SK-N-SH (cell line): ENCODE results near the gene ARGLU1. TPM values are rescaled to one million over a fixed set of nuclear protein-coding genes. Genes with fewer than 3 reads are reported as not detected.

Source experiments
- CTCF ChIA-PET: fragments of 300-600, 350-600 bp; formaldehyde crosslinking; extraction: SDS; loops from one replicate; lab custom pipeline; 2021; lab: Yijun Ruan, JAX
- POLR2A ChIA-PET: fragments of 350-600 bp; sonication (Branson Sonifier 250); formaldehyde crosslinking; extraction: SDS; loops from one replicate; lab custom pipeline; 2020; ENCODE audit warnings: antibody characterized with exemption, inconsistent platforms; lab: Yijun Ruan, JAX
- DNase-seq: peaks from one replicate; pipeline ENCODE4 v3.0.0; 2012
- H2AFZ ChIP-seq: fragments of 200-600 bp; sonication (generic); 2 replicates; pipeline ENCODE4 v1.8.1; 2016; ENCODE audit warnings: antibody characterized with exemption, mild to moderate bottlenecking, low read depth
- H3F3A ChIP-seq: fragments of 200-600 bp; sonication (generic); replicated peaks from 2 replicates; pipeline ENCODE3; 2016; ENCODE audit warnings: antibody characterized with exemption, mild to moderate bottlenecking; ENCODE audit not compliant: insufficient read depth
- H3K27ac ChIP-seq, 2 experiments: fragments of 200-500 bp in 1 of 2; fragments of 200-600 bp in 1 of 2; sonication (Bioruptor generic) in 1 of 2; sonication (generic), shearing (Covaris generic) in 1 of 2; 2 replicates each; pipeline versions ENCODE4 v1.5.1 to v1.6.1; 2014 to 2016; ENCODE audit warnings: low read depth in 2 of 2, inconsistent platforms in 1 of 2, low read length in 1 of 2, mild to moderate bottlenecking in 1 of 2, mixed read lengths in 1 of 2
- H3K27me3 ChIP-seq: fragments of 200-600 bp; sonication (generic), shearing (Covaris generic); 2 replicates; pipeline ENCODE4 v1.6.1; 2016; ENCODE audit warnings: mixed run types; ENCODE audit not compliant: insufficient read depth
- H3K36me3 ChIP-seq, 2 experiments: fragments of 200-500 bp in 1 of 2; fragments of 200-600 bp in 1 of 2; sonication (Bioruptor generic) in 1 of 2; sonication (generic) in 1 of 2; replicated peaks in 1 of 2; 2 replicates each; pipeline versions ENCODE3 to v1.5.1; 2014 to 2016; ENCODE audit warnings: low read length in 1 of 2, mild to moderate bottlenecking in 1 of 2; ENCODE audit not compliant: insufficient read depth in 2 of 2, control insufficient read depth in 1 of 2
- H3K4me1 ChIP-seq, 2 experiments: fragments of 200-500 bp in 1 of 2; fragments of 200-600 bp in 1 of 2; sonication (Bioruptor generic) in 1 of 2; sonication (generic), shearing (Covaris generic) in 1 of 2; 2 replicates each; pipeline versions ENCODE4 v1.5.1 to v1.6.1; 2014 to 2016; ENCODE audit warnings: low read depth in 1 of 2, low read length in 1 of 2, mixed run types in 1 of 2; ENCODE audit not compliant: insufficient read depth in 2 of 2, control insufficient read depth in 1 of 2
- H3K4me2 ChIP-seq: fragments of 200-600 bp; sonication (generic), shearing (Covaris generic); 2 replicates; pipeline ENCODE4 v1.6.1; 2017; ENCODE audit warnings: mixed run types
- H3K4me3 ChIP-seq, 2 experiments: fragments of 200-500 bp in 1 of 2; fragments of 200-600 bp in 1 of 2; sonication (Bioruptor generic) in 1 of 2; sonication (generic), shearing (Covaris generic) in 1 of 2; 2 replicates each; pipeline versions ENCODE4 v1.5.1 to v1.8.1; 2014 to 2016; ENCODE audit warnings: low read depth in 2 of 2, inconsistent platforms in 1 of 2, low read length in 1 of 2, mild to moderate bottlenecking in 1 of 2, mixed read lengths in 1 of 2, moderate library complexity in 1 of 2
- H3K79me2 ChIP-seq: fragments of 200-600 bp; sonication (generic); 2 replicates; pipeline ENCODE4 v1.8.1; 2017; ENCODE audit warnings: mild to moderate bottlenecking; ENCODE audit not compliant: insufficient read depth
- H3K9ac ChIP-seq: fragments of 200-600 bp; sonication (generic); 2 replicates; pipeline ENCODE4 v1.6.1; 2017; ENCODE audit warnings: mixed run types
- H3K9me2 ChIP-seq: fragments of 200-600 bp; sonication (generic); 2 replicates; pipeline ENCODE4 v1.6.1; 2017; ENCODE audit warnings: mixed run types
- H3K9me3 ChIP-seq: fragments of 200-600 bp; sonication (generic); 2 replicates; pipeline ENCODE4 v1.6.1; 2017; ENCODE audit warnings: mixed run types, mild to moderate bottlenecking, moderate library complexity
- H4K20me1 ChIP-seq: fragments of 200-600 bp; sonication (generic); 2 replicates; pipeline ENCODE4 v1.6.1; 2017; ENCODE audit warnings: mild to moderate bottlenecking, mixed run types; ENCODE audit not compliant: insufficient read depth
- CHD2 ChIP-seq: fragments of 150-350 bp; IDR thresholded peaks from 2 replicates; pipeline ENCODE4 v1.6.1; 2018; ENCODE audit warnings: low read length; ENCODE audit not compliant: partially characterized antibody
- EP300 ChIP-seq, 2 experiments: IDR thresholded peaks; 2 replicates each; pipeline versions ENCODE4 v1.4.0 to v1.6.1; 2012; ENCODE audit warnings: borderline replicate concordance in 1 of 2, low read depth in 1 of 2, low read length in 1 of 2
- EZH2phosphoT487 ChIP-seq: fragments of 200-600 bp; sonication (generic); IDR thresholded peaks from 2 replicates; pipeline ENCODE4 v1.6.1; 2017; ENCODE audit warnings: low read depth, mixed run types, mild to moderate bottlenecking, antibody characterized with exemption, moderate library complexity, borderline replicate concordance
- FOXM1 ChIP-seq: IDR thresholded peaks from 2 replicates; pipeline ENCODE4 v1.4.0; 2012; ENCODE audit warnings: low read depth, mild to moderate bottlenecking
- GABPA ChIP-seq: IDR thresholded peaks from 2 replicates; pipeline ENCODE4 v1.4.0; 2012; ENCODE audit warnings: low read depth, mild to moderate bottlenecking
- GATA2 ChIP-seq: sonication (generic); formaldehyde crosslinking; IDR thresholded peaks from 2 replicates; pipeline ENCODE4 v1.5.0; 2020; ENCODE audit warnings: mild to moderate bottlenecking, missing genetic modification reagents
- JUND ChIP-seq: IDR thresholded peaks from 2 replicates; pipeline ENCODE4 v1.4.0; 2012
- MXI1 ChIP-seq: IDR thresholded peaks from 2 replicates; pipeline ENCODE4 v1.6.1; 2012; ENCODE audit warnings: mild to moderate bottlenecking, low read depth, low read length, improper control_type of control experiment
- NFIC ChIP-seq: IDR thresholded peaks from 2 replicates; pipeline ENCODE4 v1.4.0; 2012; ENCODE audit warnings: borderline replicate concordance
- NRF1 ChIP-seq: IDR thresholded peaks from 2 replicates; pipeline ENCODE4 v1.6.1; 2012; ENCODE audit warnings: low read depth, mild to moderate bottlenecking, low read length
- POLR2AphosphoS5 ChIP-seq: IDR thresholded peaks from 2 replicates; pipeline ENCODE4 v1.6.1; 2012; ENCODE audit warnings: low read depth, low read length
- RAD21 ChIP-seq: IDR thresholded peaks from 2 replicates; pipeline ENCODE4 v1.6.1; 2012; ENCODE audit warnings: mild to moderate bottlenecking, low read length
- RFX5 ChIP-seq: IDR thresholded peaks from 2 replicates; pipeline ENCODE4 v1.6.1; 2012; ENCODE audit warnings: mild to moderate bottlenecking, improper control_type of control experiment, low read length
- RXRA ChIP-seq: IDR thresholded peaks from 2 replicates; pipeline ENCODE4 v1.4.0; 2012; ENCODE audit warnings: low read depth, mild to moderate bottlenecking, borderline replicate concordance
- SIN3A ChIP-seq: IDR thresholded peaks from 2 replicates; pipeline ENCODE4 v1.6.1; 2012; ENCODE audit warnings: low read depth, mild to moderate bottlenecking, low read length, moderate library complexity, borderline replicate concordance
- SMC3 ChIP-seq: IDR thresholded peaks from 2 replicates; pipeline ENCODE4 v1.6.1; 2012; ENCODE audit warnings: low read depth, low read length, improper control_type of control experiment
- TCF12 ChIP-seq: IDR thresholded peaks from 2 replicates; pipeline ENCODE4 v1.4.0; 2012
- TEAD4 ChIP-seq: IDR thresholded peaks from 2 replicates; pipeline ENCODE4 v1.4.0; 2012; ENCODE audit warnings: mild to moderate bottlenecking, borderline replicate concordance; ENCODE audit not compliant: insufficient read depth
- WGBS: methylation state at CpG from one replicate; pipeline ENCODE4 v1.1.6; 2017; ENCODE audit warnings: low lambda C conversion rate; 5-methylcytosine and 5-hydroxymethylcytosine counted together
- polyA plus RNA-seq, 3 experiments: library from polyadenylated mRNA; depleted of rRNA; stranded (reverse); fragments of >200 nt; gene quantifications; 2 replicates each; pipeline ENCODE4 v1.2.3, GENCODE V29; 2012
- TF ChIP-seq, protein P1 (sequence below): IDR thresholded peaks from 2 replicates; pipeline ENCODE4; 2012
- TF ChIP-seq, protein P2 (sequence below): fragments of 150-350 bp; IDR thresholded peaks from 2 replicates; pipeline ENCODE4 v1.6.1; 2017; ENCODE audit warnings: antibody characterized with exemption, low read length, low read depth, borderline replicate concordance

The ARGLU1 gene
- polyA plus RNA-seq, 1 of the 3 experiments (the other 2 are of a cell fraction), result 101 TPM

DNA sequence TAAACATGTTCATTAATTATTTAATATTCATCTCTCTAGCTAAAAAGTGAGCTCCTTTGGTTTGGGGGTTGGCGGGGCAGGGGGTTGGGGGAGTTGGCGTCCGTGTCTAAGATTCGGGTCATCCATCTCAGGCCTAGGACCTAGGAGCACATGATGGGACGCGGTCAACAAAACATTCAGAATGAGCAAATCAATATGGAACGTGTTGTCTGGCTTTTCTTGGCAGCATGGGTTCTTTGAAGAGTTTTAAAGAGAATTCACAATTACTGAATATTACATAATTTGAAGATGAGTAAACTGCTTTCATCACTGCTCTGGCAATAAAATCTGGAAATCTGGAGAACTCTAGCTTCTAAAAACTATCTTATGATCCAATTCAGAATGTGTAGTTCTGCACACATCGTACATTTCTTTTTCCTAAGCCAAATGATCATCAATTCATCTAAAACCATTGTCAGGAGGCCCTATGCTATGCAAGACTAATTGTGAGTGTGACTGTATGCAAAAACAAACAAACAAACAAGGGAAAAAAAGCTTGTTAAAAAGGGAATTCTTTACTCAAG, 5.4 kb upstream of the ARGLU1 start:
- no peaks in the 10 kb centered on the region for H3K27me3 ChIP-seq
- H3K79me2 ChIP-seq, result no peaks in the 10 kb centered on the region
- no peak for TF ChIP-seq EZH2phosphoT487
- TF ChIP-seq FOXM1, result no peak
- no peak for TF ChIP-seq NFIC
- no peak for TF ChIP-seq RFX5
- no peak for TF ChIP-seq POLR2AphosphoS5
- TF ChIP-seq, protein P1, sequence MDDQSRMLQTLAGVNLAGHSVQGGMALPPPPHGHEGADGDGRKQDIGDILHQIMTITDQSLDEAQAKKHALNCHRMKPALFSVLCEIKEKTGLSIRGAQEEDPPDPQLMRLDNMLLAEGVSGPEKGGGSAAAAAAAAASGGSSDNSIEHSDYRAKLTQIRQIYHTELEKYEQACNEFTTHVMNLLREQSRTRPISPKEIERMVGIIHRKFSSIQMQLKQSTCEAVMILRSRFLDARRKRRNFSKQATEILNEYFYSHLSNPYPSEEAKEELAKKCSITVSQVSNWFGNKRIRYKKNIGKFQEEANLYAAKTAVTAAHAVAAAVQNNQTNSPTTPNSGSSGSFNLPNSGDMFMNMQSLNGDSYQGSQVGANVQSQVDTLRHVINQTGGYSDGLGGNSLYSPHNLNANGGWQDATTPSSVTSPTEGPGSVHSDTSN, result no peak
- TF ChIP-seq EP300 (IDR thresholded peaks at IDR 0.05; ENCODE audit: borderline replicate concordance in 1 of 2, low read depth in 1 of 2, low read length in 1 of 2), result no peak
- no peak for TF ChIP-seq NRF1
- no peak for TF ChIP-seq RAD21
- no peak for TF ChIP-seq TCF12
- no peak for TF ChIP-seq SIN3A
- no peak for TF ChIP-seq SMC3
- no peak for TF ChIP-seq GABPA
- no peak for TF ChIP-seq CHD2
- no peak for TF ChIP-seq GATA2 (CRISPR knock-in tag)
- TF ChIP-seq TEAD4, result no peak
- TF ChIP-seq RXRA, result no peak
- TF ChIP-seq MXI1, result no peak
- TF ChIP-seq JUND, result no peak
- TF ChIP-seq, protein P2, sequence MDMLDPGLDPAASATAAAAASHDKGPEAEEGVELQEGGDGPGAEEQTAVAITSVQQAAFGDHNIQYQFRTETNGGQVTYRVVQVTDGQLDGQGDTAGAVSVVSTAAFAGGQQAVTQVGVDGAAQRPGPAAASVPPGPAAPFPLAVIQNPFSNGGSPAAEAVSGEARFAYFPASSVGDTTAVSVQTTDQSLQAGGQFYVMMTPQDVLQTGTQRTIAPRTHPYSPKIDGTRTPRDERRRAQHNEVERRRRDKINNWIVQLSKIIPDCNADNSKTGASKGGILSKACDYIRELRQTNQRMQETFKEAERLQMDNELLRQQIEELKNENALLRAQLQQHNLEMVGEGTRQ, result no peak
- TF ChIP-seq, all 33 proteins: peak for 0
- peaks cover 0 to 4% of the 10 kb centered on the region in 2 experiments; a peak in 2 of 4 replicates for H3K4me1 ChIP-seq
- H3K4me2 ChIP-seq, result no peak overlapping the region
- no peaks in the 10 kb centered on the region for H3F3A ChIP-seq
- WGBS, result 83% methylated on average over 8 of the region's 8 CpGs
- H3K36me3 ChIP-seq, result no peaks in the 10 kb centered on the region
- H3K9me3 ChIP-seq, result no peaks in the 10 kb centered on the region
- no peaks in the 10 kb centered on the region for H4K20me1 ChIP-seq
- DNase-seq, result no peak
- H2AFZ ChIP-seq, result no peak overlapping the region
- ChIA-PET POLR2A (no interaction called here), CTCF (interaction anchor here (1.3 kb wide), 1 partner anchor 11 kb away, joined by 3 read pairs; no protein-coding TSS in a partner anchor)
- H3K9ac ChIP-seq, result no peak overlapping the region
- no peak overlapping the region for H3K4me3 ChIP-seq
- H3K27ac ChIP-seq, result no peak overlapping the region
- no peaks in the 10 kb centered on the region for H3K9me2 ChIP-seq
